ENCODE results near the gene BAIAP3.

- TF ChIP-seq POLR2A (IDR thresholded peaks at IDR 0.05) (no peak), CTCF (IDR thresholded peaks at IDR 0.05) (no peak)
Measured at GRCh38 chr16:1395444-1396031, 62.1 kb downstream of the BAIAP3 start.
